DOHH2 (cell line): Measurements from ENCODE around the gene GALR2.

ENCODE experiments used
- H3F3A ChIP-seq: fragments of 200-600 bp; sonication (generic), shearing (Covaris generic); 2 replicates; pipeline ENCODE4 v1.6.0; 2016; ENCODE audit warnings: antibody characterized with exemption, mild to moderate bottlenecking; ENCODE audit not compliant: control insufficient read depth, insufficient read depth
- H3K27ac ChIP-seq: fragments of 200-600 bp; sonication (generic); 2 replicates; pipeline ENCODE4 v1.5.1; 2014; ENCODE audit warnings: low read depth, mild to moderate bottlenecking, low read length, moderate library complexity
- H3K27me3 ChIP-seq: fragments of 200-600 bp; sonication (generic); 2 replicates; pipeline ENCODE4 v1.6.1; 2014; ENCODE audit warnings: mild to moderate bottlenecking, low read length, mixed read lengths; ENCODE audit not compliant: control insufficient read depth
- H3K36me3 ChIP-seq: fragments of 200-600 bp; sonication (generic); 2 replicates; pipeline ENCODE4 v1.6.1; 2014; ENCODE audit warnings: mild to moderate bottlenecking, low read length, moderate library complexity, mixed read lengths; ENCODE audit not compliant: control insufficient read depth
- H3K4me1 ChIP-seq: fragments of 200-600 bp; sonication (generic); 2 replicates; pipeline ENCODE4 v1.6.1; 2014; ENCODE audit warnings: mild to moderate bottlenecking, low read length, mixed read lengths; ENCODE audit not compliant: control insufficient read depth
- H3K4me2 ChIP-seq: fragments of 200-600 bp; sonication (generic); 2 replicates; pipeline ENCODE4 v1.6.0; 2014; ENCODE audit warnings: mild to moderate bottlenecking, low read length, moderate library complexity
- H3K4me3 ChIP-seq: fragments of 200-600 bp; sonication (generic); 2 replicates; pipeline ENCODE4 v1.5.1; 2014; ENCODE audit warnings: mild to moderate bottlenecking, low read length, mixed read lengths
- H3K79me2 ChIP-seq: fragments of 200-600 bp; sonication (generic); 2 replicates; pipeline ENCODE4 v1.6.1; 2014; ENCODE audit warnings: mild to moderate bottlenecking, low read length, mixed read lengths; ENCODE audit not compliant: control insufficient read depth
- H3K9me2 ChIP-seq: fragments of 200-600 bp; sonication (generic); replicated peaks from 2 replicates; pipeline ENCODE4 v1.6.1; 2014; ENCODE audit warnings: mild to moderate bottlenecking, low read length, mixed read lengths; ENCODE audit not compliant: control insufficient read depth
- H3K9me3 ChIP-seq: fragments of 200-600 bp; sonication (generic); 2 replicates; pipeline ENCODE4 v1.6.1; 2014; ENCODE audit warnings: antibody characterized with exemption, low read length, mixed read lengths; ENCODE audit not compliant: control insufficient read depth, insufficient read depth
- H4K20me1 ChIP-seq: fragments of 200-600 bp; sonication (generic); 2 replicates; pipeline ENCODE4 v1.6.0; 2014; ENCODE audit warnings: low read depth, mild to moderate bottlenecking, antibody characterized with exemption, low read length, moderate library complexity; ENCODE audit not compliant: control insufficient read depth, insufficient read depth
- CTCF ChIP-seq: fragments of 200-600 bp; sonication (generic); IDR thresholded peaks from one replicate; pipeline ENCODE4 v1.5.1; 2014; ENCODE audit warnings: antibody characterized with exemption, mild to moderate bottlenecking, low read depth, low read length; ENCODE audit not compliant: poor library complexity, severe bottlenecking
- EZH2phosphoT487 ChIP-seq: fragments of 200-600 bp; sonication (generic); IDR thresholded peaks from 2 replicates; pipeline ENCODE4 v1.6.1; 2017; ENCODE audit warnings: borderline replicate concordance, mild to moderate bottlenecking, antibody characterized with exemption, low read length, moderate library complexity, mixed read lengths

GALR2 gene

GRCh38 chr17:76088868-76089576 is 14.4 kb downstream of the GALR2 start:
- no peaks in the 10 kb centered on the region for H3K79me2 ChIP-seq
- no peaks in the 10 kb centered on the region for H3K4me1 ChIP-seq
- no peaks in the 10 kb centered on the region for H3K9me2 ChIP-seq
- no peaks in the 10 kb centered on the region for H3F3A ChIP-seq
- no peak overlapping the region for H3K4me3 ChIP-seq
- no peaks in the 10 kb centered on the region for H3K27me3 ChIP-seq
- H3K27ac ChIP-seq = no peak overlapping the region
- no peak overlapping the region for H3K4me2 ChIP-seq
- H4K20me1 ChIP-seq = no peaks in the 10 kb centered on the region
- no peaks in the 10 kb centered on the region for H3K9me3 ChIP-seq
- TF ChIP-seq EZH2phosphoT487 = no peak
- peaks cover 48% of the 10 kb centered on the region for H3K36me3 ChIP-seq

DNA sequence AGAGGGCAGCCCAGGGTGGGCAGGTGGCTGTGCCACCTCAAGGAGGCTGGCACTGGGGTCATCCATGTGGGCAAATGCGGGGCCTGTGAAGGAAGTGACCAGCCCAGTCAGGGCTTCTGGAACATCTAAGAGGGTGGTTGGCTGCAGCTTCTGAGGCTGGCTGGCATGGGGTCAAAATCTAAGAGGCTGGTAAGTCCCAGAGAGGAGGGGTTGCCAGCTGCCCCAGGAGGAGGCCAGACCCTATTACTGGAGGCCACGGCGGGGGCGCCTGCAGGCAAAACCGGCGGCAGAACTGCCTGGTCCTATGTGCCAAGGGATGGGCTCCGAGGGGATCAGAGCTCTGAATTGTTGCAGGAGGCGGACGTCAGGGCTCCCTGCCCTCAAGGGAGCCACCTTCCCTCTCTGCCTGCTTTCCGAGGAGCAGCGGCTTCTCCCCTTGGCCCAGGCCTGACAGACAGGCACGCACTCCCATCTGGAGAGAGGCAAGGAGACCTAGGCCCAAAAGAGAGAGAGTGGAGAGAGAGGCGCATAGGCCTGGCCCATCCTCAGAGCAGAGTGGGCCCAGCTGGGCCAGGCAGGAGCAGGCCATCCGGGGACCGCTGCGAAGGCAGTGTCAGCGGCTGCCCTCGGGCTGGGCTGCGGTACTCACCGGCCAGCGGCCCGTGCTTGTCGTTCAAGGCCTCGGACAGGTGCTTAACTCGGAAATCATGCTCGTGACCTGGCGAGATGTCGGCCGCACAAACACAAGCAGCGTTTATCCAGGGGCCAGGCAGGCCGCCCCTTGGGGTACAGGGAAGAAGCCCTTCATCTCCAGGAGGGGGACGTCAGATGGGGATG is 15.3 kb downstream of the GALR2 start:
- Histone ChIP-seq H3K79me2 (no peaks in the 10 kb centered on the region), H4K20me1 (no peaks in the 10 kb centered on the region), H3K9me2 (no peaks in the 10 kb centered on the region), H3K27ac (no peak overlapping the region), H3K36me3 (peaks cover 45% of the 10 kb centered on the region), H3K9me3 (no peaks in the 10 kb centered on the region), H3K4me3 (no peak overlapping the region), H3K4me1 (no peaks in the 10 kb centered on the region), H3K4me2 (no peak overlapping the region), H3F3A (no peaks in the 10 kb centered on the region), H3K27me3 (no peaks in the 10 kb centered on the region)
- no peak for TF ChIP-seq EZH2phosphoT487
- TF ChIP-seq CTCF = no peak

DNA sequence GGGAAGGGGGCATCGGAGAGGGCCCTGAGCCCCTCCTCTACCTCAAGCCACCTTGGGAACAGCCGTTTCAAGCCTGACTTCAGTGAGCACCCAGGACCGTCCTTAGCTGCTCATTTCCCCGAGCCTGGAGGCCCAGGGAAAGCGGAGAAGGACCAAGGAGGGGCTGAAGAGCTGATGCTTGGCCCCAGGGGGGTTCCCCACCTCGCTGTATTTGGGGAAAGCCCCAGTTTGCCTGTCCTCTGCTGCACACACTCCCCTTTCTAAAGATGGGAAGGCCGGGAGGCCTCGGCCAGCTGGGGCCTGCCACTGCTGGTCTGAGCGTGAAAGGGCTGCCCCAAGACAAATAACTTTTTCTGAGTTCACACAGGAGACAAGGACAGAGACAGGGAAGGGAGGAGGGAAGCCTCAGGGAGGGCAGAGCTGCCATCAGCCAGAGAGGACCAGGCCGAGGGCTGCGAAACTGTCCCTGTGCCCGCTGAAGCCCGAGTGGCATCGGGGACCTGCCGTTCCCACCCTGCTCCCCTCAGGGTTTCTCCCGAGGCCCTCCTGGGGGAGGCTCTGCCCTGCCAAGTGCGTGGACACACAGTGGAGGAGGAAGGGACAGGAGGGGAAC is 16.0 kb downstream of the GALR2 start:
- Histone ChIP-seq H3K4me1 (no peaks in the 10 kb centered on the region), H3K9me2 (no peaks in the 10 kb centered on the region), H3K4me2 (no peak overlapping the region), H4K20me1 (no peaks in the 10 kb centered on the region), H3K36me3 (peaks cover 40% of the 10 kb centered on the region), H3K9me3 (no peaks in the 10 kb centered on the region), H3K27ac (no peak overlapping the region), H3K79me2 (no peaks in the 10 kb centered on the region), H3F3A (no peaks in the 10 kb centered on the region), H3K27me3 (no peaks in the 10 kb centered on the region), H3K4me3 (no peak overlapping the region)
- TF ChIP-seq EZH2phosphoT487 = no peak
- no peak for TF ChIP-seq CTCF
